ENCODE data around the gene ZNF185. TPM values are rescaled to one million over a fixed set of nuclear protein-coding genes. Genes with fewer than 3 reads are reported as not detected.

ZNF185 gene
- total RNA-seq, 1 donor from 2014 or later, result 63.4 TPM

DNA sequence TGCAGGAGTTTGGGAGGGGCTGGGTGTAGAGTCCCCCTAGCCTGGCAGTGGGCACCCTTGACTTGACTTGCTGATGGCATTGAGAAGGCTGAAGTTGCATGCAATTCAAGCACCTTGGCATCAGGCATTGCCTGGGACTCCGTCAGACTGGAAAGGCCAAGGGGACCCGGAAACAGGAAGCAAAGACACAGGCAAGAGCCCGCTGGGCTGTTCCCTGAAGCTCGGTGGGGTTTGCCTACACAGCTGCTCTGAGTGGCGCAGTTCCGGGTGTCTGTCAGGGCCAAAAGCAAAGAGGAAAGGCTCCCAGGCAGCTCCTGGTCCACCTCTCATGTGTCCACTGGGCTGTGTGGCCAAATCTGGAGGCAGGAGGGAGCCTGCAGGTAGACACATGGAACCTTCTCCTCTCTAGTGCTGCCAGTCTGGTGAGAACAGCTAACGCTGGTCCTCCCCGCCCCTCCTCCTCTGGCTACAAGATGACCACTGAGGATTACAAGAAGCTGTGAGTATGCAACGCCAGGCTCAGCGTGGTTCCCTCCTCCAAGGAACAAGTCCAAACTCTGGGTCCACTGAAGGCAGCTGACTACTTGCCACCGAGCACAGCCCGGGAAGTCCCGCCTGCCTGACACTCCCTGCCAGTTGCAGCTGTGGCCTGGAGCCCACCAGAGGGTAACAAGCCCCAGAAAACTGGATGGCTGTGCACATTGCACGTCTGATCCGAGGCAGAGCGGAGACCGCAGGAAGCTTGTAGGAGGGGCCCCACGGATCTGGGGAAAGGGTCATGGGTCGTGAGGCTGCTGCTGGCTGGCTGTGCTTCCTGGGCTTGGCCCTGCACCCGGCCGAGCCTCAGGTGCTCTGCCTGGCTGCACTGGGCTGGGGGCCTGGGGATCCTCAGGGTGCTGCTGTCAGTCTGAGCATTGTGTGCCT lies 20.1 kb downstream of the ZNF185 start:
- DNase-seq (ENCODE audit: low read depth), result no peak

- DNase-seq (ENCODE audit: low read depth), result no peak
Observed at GRCh38 chrX:152918707-152919106, 20.8 kb downstream of the ZNF185 start.

DNA sequence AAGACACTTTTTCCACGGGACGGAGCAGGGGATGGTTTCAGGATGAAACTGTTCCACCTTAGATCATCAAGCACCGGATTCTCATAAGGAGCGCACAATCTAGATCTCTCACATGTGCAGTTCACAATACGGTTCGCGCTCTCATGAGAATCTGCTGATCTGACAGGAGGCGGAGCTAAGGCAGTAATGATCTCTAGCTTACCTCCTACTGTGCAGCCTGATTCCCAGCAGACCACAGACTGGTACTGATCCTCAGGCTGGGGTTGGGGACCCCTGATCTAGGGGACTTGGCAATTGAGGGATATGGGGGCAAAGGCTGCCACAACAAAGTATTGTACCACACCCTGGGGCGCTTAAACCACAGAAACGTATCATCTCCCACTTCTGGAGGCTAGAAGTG lies 25.7 kb downstream of the ZNF185 start:
- no peak for DNase-seq (ENCODE audit: low read depth)

- DNase-seq (ENCODE audit: low read depth), result no peak
Observed at GRCh38 chrX:152925835-152926234, 28.0 kb downstream of the ZNF185 start.

- peak; percentile 74 for DNase-seq (ENCODE audit: low read depth)
Observed at GRCh38 chrX:152926279-152926678, 28.4 kb downstream of the ZNF185 start.

DNA sequence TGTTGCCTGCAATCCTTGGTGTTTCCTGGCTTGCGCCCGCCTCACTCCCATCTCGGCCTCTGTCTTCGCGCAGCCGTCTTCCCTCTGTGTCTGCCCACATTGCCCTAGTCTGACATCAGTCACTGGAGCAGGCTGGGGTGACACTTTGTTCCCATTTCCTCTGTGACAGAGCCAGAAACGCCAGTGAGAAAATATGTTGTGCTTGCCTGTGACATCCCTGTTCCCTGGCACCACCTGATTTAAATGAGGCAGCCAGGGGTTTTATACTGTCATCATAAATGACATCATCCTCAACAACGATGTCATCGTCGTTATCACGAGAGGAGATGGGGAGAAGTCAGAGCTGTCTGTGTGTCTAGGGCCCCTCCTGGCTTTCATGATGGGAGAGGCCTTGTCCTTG lies 29.1 kb downstream of the ZNF185 start:
- no peak for DNase-seq (ENCODE audit: low read depth)

GRCh38 chrX:152927858-152928760 lies 30.2 kb downstream of the ZNF185 start:
- DNase-seq (ENCODE audit: low read depth), result no peak

DNA sequence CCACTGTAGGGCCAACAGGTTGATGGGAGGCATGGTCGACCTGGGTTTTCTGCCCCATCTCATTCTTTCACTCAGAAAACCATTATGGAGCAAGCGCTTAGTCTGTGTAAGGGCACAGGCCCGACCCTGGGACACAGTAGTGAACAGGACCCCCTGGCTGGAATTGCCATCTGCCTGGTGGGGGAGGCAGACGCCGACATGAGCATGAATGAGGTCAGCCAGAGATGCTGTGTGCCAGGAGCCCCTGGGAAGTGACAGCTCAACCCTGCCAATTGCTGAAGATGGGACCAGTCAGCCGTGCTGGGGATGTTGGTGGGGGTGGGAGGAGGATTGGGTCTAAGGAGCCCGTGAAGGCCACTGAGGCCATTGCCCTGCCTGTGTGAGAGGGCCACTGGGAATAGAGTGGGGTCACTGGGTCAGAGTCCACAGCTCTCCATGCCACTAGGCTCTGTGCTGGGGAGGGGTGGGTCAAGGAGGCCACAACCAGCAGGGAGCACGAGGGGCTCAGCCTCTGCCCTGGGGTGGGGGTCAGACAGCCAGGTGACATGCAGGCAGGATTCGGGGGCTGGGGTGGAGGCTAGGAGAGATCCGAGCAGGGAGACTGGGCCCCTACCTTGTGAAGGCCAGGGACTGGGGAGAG lies 31.0 kb downstream of the ZNF185 start:
- DNase-seq (ENCODE audit: low read depth), result no peak

DNA sequence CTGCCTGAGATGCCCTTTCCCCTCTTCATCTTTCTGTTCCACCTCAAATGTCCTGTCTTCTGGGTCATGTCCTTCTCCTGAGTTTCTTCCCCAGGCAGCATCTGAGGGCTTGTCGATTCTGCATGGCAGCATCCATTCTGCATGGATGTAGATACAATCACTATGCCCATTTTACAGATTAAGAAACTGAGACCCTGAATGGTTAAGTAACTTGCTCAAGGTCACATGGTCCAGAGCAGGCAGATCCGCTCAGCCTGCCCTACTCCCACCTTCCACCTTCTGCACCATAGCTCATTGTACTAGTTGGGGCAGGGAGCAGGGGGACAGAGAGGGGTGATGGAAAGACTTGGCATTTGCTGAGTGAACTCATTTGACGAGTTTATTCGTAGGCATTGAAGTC lies 32.0 kb downstream of the ZNF185 start:
- DNase-seq (ENCODE audit: low read depth), result no peak

GRCh38 chrX:152930516-152930915 lies 32.6 kb downstream of the ZNF185 start:
- no peak for DNase-seq (ENCODE audit: low read depth)

DNA sequence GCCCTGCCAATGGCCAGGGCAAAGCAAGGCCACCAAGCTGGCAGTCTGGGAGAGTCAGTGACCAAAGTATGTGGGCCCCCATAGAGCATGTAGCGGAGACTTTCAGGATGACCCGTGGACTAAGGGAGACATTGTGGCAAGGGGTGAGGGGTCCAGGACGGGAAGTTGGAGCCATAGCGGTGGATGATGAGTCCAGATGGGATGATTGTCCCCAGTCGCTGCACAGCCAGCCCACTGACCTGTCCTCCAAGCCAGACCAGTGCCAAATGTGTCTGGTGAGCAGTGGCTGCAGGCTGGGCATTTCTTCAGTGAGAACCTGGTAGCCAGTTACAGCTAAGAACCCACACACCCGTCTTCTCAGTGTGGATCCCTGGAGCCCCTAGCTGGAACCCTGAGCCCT lies 34.3 kb downstream of the ZNF185 start:
- no peak for DNase-seq (ENCODE audit: low read depth)

DNA sequence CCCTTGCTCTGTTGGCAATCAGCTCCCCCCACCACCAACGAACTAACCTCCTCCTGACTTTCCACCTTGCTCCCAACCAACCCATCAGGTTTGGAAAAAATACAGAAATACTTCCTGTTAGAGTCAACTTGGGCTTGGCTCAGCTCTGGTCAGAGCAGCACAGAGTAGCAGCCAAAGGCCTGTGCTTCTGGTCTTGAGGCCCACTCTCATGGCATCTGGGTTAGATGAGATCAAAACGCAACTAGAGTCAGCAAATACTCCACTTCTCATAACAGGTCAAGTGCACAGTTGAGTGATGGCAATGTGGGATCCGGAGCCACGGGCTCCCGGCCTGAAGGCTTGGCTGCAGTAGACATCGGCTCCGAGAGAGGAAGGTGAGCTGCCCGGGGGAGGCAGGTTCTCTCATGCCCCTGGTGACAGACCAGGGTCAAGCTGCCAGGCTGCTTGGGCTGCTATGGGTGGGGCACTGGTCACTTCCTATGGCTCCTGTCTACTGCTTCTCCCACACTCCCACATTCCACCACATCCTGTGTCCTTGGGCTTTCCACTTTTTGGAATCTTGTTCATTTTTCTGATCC lies 34.8 kb downstream of the ZNF185 start:
- no peak for DNase-seq (ENCODE audit: low read depth)

GRCh38 chrX:152936306-152936705 lies 38.4 kb downstream of the ZNF185 start:
- DNase-seq (ENCODE audit: low read depth), result no peak

GRCh38 chrX:152937236-152937635 lies 39.4 kb downstream of the ZNF185 start:
- no peak for DNase-seq (ENCODE audit: low read depth)

- DNase-seq (ENCODE audit: low read depth), result peak; percentile 71
Observed at GRCh38 chrX:152941328-152942076, 43.6 kb downstream of the ZNF185 start.

DNA sequence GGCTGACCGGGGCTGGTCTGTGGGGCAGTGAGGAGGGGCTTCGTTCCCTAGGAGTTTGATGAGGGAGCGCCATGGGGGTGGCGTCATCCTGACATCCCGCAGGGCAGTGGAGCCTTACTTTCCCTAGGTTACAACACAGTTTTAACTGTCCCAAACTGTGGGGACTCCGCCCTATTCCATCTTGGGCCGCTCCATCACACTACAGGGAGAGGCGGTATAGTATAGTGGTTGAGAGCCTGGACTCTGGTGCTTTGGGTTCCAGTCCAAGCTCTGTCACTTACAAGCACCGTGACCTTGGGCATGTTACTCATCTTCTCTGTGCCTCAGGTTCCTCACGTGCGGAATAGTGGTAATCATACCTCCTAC lies 44.2 kb downstream of the ZNF185 start:
- peak; percentile 0 for DNase-seq (ENCODE audit: low read depth)

- no peak for DNase-seq (ENCODE audit: low read depth)
Observed at GRCh38 chrX:152943826-152944225, 46.0 kb downstream of the ZNF185 start.

DNA sequence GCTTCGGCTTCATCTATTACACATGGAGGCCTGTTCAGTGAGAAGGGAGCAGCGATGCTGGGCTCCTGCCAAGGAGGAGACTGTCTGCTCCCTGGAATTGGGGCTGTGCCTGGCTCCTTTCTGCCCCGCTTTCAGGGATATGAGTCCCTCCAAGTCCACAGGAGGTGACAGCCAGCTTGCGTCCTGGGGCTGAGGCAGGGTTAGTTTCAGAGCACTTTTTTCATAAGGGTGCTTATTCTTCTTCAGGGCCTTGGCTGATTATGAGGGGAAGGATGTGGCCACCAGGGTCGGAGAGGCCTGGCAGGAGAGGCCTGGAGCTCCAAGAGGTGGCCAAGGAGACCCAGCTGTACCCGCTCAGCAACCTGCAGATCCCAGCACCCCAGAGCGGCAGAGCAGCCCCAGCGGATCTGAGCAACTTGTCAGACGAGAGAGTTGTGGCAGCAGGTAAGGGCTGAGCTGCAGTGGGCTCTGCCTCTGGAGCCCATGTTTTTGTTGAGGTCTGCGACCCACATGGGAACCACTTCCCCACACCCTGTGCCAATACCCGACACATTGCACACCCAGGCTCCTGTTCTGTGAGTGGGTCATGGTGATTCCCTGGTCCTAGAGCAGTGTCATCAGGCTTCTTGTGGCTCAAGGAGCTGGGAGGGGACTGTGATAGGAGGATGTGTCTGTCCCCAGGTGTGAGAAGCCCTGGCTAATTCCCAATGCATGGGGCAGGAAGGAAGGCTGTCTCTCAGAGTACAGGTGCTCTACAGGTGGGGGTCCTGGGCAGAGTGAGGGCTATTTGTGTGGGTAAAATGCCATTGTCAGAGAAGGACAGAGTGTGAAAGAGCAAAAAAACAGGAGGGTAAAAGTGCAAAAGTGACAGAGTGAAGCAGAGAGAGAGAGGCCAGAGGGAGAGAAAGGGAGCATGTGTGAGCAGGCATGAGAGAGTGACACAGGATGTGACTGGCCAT lies 47.4 kb downstream of the ZNF185 start:
- no peak for DNase-seq (ENCODE audit: low read depth)

GRCh38 chrX:152946681-152947080 lies 48.8 kb downstream of the ZNF185 start:
- no peak for DNase-seq (ENCODE audit: low read depth)
